ENCODE measurements around the gene DLG2. TPM values are rescaled to one million over a fixed set of nuclear protein-coding genes. Genes with fewer than 3 reads are reported as not detected.

Gene DLG2
- polyA plus RNA-seq, 3 donors = 0.24 to 0.39 TPM; not detected in 1

GRCh38 chr11:83678831-83679584, 1948.1 kb downstream of the DLG2 start:
- intact Hi-C loops (cut with micrococcal nuclease) = no loop called here
- H3K4me3 Mint-ChIP-seq = no peak overlapping the region
- no peaks in the 10 kb centered on the region for H3K9me3 ChIP-seq (replicated peaks in 1 of 2; ENCODE audit: control insufficient read depth in 1 of 2, insufficient read depth in 1 of 2, low read length in 2 of 2)
- H3K4me1 Mint-ChIP-seq = no peaks in the 10 kb centered on the region
- TF ChIP-seq CTCF (IDR thresholded peaks at IDR 0.05) = no peak
- H3K4me2 ChIP-seq (replicated peaks; ENCODE audit: extremely low read depth, low read length, poor library complexity, severe bottlenecking) = no peak overlapping the region
- no peaks in the 10 kb centered on the region for H3K79me2 ChIP-seq (ENCODE audit: insufficient read depth, low read length)
- no CpG with 5 or more reads among the region's 5 CpGs for WGBS (ENCODE audit: insufficient coverage)
- H3K27ac ChIP-seq (ENCODE audit: low read depth in 1 of 2, low read length in 2 of 2) = no peak overlapping the region
- peaks cover 0 to 3% (median 0%) of the 10 kb centered on the region in 3 donors for H3K27me3 Mint-ChIP-seq (ENCODE audit: low read depth in 3 of 3)
- H3K4me3 ChIP-seq (replicated peaks in 1 of 3; ENCODE audit: low read depth in 2 of 3, low read length in 3 of 3) = no peak overlapping the region
- no peaks in the 10 kb centered on the region for H4K20me1 ChIP-seq (ENCODE audit: insufficient read depth, low read length)
- H3K27me3 ChIP-seq (ENCODE audit: control insufficient read depth in 2 of 2, insufficient read depth in 2 of 2, low read length in 2 of 2) = no peaks in the 10 kb centered on the region
- H3K9me3 Mint-ChIP-seq = no peaks in the 10 kb centered on the region
- no peaks in the 10 kb centered on the region for H3K4me1 ChIP-seq (ENCODE audit: control insufficient read depth in 1 of 2, insufficient read depth in 2 of 2, low read length in 2 of 2)
- no peak overlapping the region for H3K9ac ChIP-seq (ENCODE audit: insufficient read depth, low read length, poor library complexity, severe bottlenecking)
- no peaks in the 10 kb centered on the region for H3K36me3 ChIP-seq (replicated peaks in 1 of 2; ENCODE audit: control insufficient read depth in 1 of 2, insufficient read depth in 2 of 2, low read length in 2 of 2)
- no peak overlapping the region for H3K27ac Mint-ChIP-seq
- no peak for DNase-seq
- H2AFZ ChIP-seq (ENCODE audit: insufficient read depth, low read depth, low read length, poor library complexity, severe bottlenecking) = no peak overlapping the region
- no peaks in the 10 kb centered on the region for H3K36me3 Mint-ChIP-seq

- no peak for DNase-seq
- Histone ChIP-seq H3K9me3 (replicated peaks in 1 of 2; ENCODE audit: control insufficient read depth in 1 of 2, insufficient read depth in 1 of 2, low read length in 2 of 2) (no peaks in the 10 kb centered on the region), H3K4me2 (replicated peaks; ENCODE audit: extremely low read depth, low read length, poor library complexity, severe bottlenecking) (no peak overlapping the region), H3K4me3 (replicated peaks in 1 of 3; ENCODE audit: low read depth in 2 of 3, low read length in 3 of 3) (no peak overlapping the region), H3K27ac (ENCODE audit: low read depth in 1 of 2, low read length in 2 of 2) (no peak overlapping the region), H2AFZ (ENCODE audit: insufficient read depth, low read depth, low read length, poor library complexity, severe bottlenecking) (no peak overlapping the region), H3K4me1 (ENCODE audit: control insufficient read depth in 1 of 2, insufficient read depth in 2 of 2, low read length in 2 of 2) (no peaks in the 10 kb centered on the region), H4K20me1 (ENCODE audit: insufficient read depth, low read length) (no peaks in the 10 kb centered on the region), H3K79me2 (ENCODE audit: insufficient read depth, low read length) (no peaks in the 10 kb centered on the region), H3K9ac (ENCODE audit: insufficient read depth, low read length, poor library complexity, severe bottlenecking) (no peak overlapping the region), H3K36me3 (replicated peaks in 1 of 2; ENCODE audit: control insufficient read depth in 1 of 2, insufficient read depth in 2 of 2, low read length in 2 of 2) (no peaks in the 10 kb centered on the region), H3K27me3 (ENCODE audit: control insufficient read depth in 2 of 2, insufficient read depth in 2 of 2, low read length in 2 of 2) (no peaks in the 10 kb centered on the region)
- Mint-ChIP-seq H3K4me1 (no peaks in the 10 kb centered on the region), H3K36me3 (no peaks in the 10 kb centered on the region), H3K27ac (no peak overlapping the region), H3K9me3 (no peaks in the 10 kb centered on the region), H3K27me3 (ENCODE audit: low read depth in 3 of 3) (peaks cover 0 to 3% (median 1%) of the 10 kb centered on the region in 3 donors), H3K4me3 (no peak overlapping the region)
- intact Hi-C loops (cut with micrococcal nuclease) = no loop called here
- TF ChIP-seq CTCF (IDR thresholded peaks at IDR 0.05) = no peak
- no CpG with 5 or more reads among the region's 1 CpG for WGBS (ENCODE audit: insufficient coverage)
Measured at GRCh38 chr11:83677730-83678129, 1949.4 kb downstream of the DLG2 start.

All from CD14-positive monocyte (primary cell).